ENCODE measurements around the gene PRKCB.
"Not testable (repeated sequence)": the region's sequence is repeated elsewhere in the genome, so short reads cannot be mapped to it uniquely, and the experiment has no call there.

PRKCB gene

DNA sequence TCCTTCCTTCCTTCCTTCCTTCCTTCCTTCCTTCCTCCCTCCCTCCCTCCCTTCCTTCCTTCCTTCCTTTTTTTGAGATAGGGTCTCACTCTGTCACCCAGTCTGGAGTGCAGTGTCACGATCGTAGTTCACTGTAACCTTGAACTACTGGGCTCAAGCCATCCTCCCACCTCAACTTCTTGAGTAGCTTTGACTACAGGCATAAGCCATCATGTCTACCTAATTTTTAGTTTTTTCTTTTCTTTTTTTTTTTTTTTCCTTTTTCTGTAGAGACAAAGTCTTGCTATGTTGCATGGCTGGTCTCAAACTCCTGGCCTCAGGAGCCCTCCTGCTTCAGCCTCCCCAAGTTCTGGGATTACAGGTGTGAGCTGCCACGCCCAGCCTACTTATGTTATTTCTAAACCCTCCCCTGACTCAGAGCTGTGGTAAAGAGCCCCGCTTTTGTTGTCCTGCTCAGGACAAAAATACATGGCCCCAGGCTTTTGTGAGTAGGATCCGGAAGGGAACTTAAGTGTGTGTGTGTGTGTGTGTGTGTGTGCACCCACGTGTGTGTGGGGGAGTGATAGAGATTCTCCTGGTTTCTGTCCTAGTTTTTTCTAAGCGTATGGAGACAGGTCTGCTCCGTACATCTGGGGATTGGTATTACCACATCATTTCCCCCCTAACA is 67.1 kb downstream of the PRKCB start:
- no peak for DNase-seq (ENCODE audit: low spot score)

GRCh38 chr16:23905027-23905426 is 69.2 kb downstream of the PRKCB start:
- DNase-seq (ENCODE audit: low spot score): no peak

- no peak for DNase-seq (ENCODE audit: low spot score)
Observed at GRCh38 chr16:23907457-23907902, 71.7 kb downstream of the PRKCB start.

DNA sequence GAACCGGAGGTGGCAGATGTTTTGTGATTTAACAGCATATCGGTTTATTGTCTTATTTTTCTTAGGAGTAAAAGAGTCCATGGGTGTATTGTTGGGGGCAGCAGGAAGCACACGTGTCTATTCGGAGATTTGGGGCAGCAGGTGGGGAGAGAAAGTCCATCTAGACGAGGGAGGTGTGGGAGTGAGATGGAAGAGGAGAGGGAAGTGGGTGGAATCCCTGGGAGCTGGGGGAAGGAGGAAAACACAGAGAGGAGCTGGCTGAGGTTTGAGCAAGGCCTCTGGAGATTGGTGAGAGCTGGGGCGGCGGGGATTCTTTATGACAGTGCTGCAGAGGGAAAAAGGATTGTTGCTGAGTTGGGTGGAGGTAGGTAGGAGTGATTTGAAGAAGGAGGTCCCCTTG is 72.1 kb downstream of the PRKCB start:
- DNase-seq (ENCODE audit: low spot score): no peak

GRCh38 chr16:23908790-23909189 is 73.0 kb downstream of the PRKCB start:
- no peak for DNase-seq (ENCODE audit: low spot score)

- DNase-seq (ENCODE audit: low spot score): no peak
Observed at GRCh38 chr16:23909792-23910418, 74.1 kb downstream of the PRKCB start.

GRCh38 chr16:23914946-23915530 is 79.3 kb downstream of the PRKCB start:
- DNase-seq (ENCODE audit: low spot score): no peak

GRCh38 chr16:23916552-23916951 is 80.8 kb downstream of the PRKCB start:
- DNase-seq (ENCODE audit: low spot score): not testable (repeated sequence)

DNA sequence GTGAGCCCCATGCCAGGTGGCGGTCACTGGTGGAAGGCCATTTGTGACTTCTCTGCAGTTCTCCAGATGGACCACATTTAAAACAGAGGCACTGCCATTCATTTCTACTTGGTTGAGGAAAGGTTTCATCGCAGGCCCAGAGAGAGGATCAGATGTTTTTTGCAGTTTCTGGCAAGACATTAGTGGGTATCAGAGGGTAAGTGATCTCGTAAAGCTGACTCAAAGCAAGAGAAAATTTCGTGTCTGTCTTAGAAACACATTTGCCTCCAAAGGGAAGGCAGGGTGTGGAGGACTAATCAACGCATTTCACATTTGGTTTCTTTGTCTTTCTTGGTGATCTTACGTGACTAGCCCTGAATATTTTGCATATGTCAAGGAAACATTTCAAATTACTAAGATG is 81.8 kb downstream of the PRKCB start:
- peak; percentile 71 for DNase-seq (ENCODE audit: low spot score)

- no peak for DNase-seq (ENCODE audit: low spot score)
Observed at GRCh38 chr16:23920446-23920845, 84.7 kb downstream of the PRKCB start.

DNA sequence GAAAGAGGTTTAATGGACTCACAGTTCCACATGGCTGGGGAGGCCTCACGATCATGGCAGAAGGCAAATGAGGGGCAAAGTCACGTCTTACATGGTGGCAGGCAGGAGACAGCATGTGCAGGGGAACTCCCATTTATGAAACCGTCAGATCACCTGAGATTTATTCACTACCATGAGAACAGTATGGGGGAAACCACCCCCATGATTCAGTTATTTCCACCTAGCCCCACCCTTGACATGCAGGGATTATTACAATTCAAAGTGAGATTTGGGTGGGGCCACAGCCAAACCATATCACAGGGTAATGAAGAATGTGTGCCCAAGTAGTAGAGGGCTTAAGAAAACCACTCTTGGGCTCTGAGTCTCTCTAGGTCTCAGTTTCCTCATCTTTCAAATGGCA is 85.1 kb downstream of the PRKCB start:
- DNase-seq (ENCODE audit: low spot score): peak; percentile 13

DNA sequence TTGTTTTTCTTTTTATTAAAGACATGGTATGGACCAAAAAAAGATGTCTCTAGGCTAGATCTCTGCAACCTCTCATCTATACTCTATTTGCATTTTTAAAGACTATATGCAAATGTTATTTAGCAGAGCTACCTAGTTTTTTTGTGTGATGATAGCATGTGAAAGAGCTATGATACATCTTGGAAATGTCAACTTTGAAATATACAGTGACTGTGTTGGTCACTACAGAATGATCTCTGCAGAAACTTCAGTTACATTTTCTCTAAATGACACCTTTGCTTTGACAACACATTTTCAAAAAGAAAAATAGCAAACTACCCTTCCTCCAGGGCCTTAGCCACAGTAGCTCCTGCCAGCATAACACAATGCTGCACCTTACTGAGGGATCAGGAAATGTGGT is 86.6 kb downstream of the PRKCB start:
- peak; percentile 17 for DNase-seq (ENCODE audit: low spot score)

GRCh38 chr16:23924128-23924527 is 88.3 kb downstream of the PRKCB start:
- peak; percentile 42 for DNase-seq (ENCODE audit: low spot score)

DNA sequence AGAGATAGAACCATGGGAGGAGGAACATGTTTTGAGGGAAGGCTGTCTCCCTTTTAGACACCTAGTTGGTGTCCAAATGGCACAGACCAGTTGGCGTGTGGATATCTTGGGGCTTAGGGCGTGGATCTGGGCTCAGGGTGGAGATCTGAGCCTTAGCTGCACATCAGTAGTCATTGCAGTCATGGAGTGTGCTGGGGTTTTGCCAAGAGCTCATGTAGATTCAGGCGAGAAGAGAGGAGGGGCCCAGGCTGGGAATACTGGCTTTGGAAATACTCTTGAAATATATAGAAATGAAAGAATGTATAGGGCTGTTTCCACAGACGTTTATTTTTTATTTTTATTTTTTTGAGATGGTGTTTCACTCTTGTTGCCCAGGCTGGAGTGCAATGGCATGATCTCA is 92.0 kb downstream of the PRKCB start:
- no peak for DNase-seq (ENCODE audit: low spot score)

DNA sequence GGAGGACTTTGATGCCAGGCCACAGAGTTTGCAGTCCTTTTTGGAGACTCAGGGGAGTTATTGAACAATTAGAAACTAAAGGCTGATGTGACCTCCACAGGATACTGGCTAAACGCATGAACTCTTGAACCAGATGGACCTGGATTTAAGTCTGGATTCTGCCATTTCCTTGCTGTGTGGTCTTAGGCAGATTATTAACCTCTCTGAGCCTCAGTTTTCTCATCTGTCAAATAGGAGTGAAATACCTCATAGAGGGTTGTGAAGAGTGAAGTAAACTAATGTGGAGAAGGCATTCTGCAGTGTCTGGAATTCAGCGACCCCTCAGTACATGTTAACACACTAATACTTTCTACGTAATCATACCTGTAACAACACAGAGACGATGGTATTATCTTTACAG is 93.5 kb downstream of the PRKCB start:
- DNase-seq (ENCODE audit: low spot score): no peak

DNA sequence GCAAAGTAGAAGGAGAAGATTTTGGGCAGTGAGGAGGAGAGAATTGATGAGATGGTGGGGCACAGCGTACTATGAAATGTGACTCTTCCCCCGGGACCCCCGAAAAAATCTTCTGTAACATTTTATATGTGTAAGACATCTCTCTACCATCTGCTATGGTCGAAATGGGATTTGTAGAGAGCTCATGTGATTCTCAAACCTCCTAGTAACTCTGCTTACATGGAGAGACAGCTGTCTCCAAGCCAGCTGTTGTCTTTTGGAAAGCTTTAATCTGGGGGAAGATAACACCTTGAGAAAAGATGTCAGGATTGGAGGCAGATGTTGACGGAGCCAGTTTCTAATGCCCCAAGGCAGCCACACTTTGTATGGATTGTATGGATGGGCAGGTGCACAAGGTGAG is 94.1 kb downstream of the PRKCB start:
- no peak for DNase-seq (ENCODE audit: low spot score)

- DNase-seq (ENCODE audit: low spot score): no peak
Observed at GRCh38 chr16:23930791-23931190, 95.0 kb downstream of the PRKCB start.

- no peak for DNase-seq (ENCODE audit: low spot score)
Observed at GRCh38 chr16:23931199-23931598, 95.4 kb downstream of the PRKCB start.

GRCh38 chr16:23933650-23934049 is 97.9 kb downstream of the PRKCB start:
- not testable (repeated sequence) for DNase-seq (ENCODE audit: low spot score)

- DNase-seq (ENCODE audit: low spot score): no peak
Observed at GRCh38 chr16:23934610-23935236, 98.9 kb downstream of the PRKCB start.

- DNase-seq (ENCODE audit: low spot score): no peak
Observed at GRCh38 chr16:23940111-23940510, 104.3 kb downstream of the PRKCB start.

DNA sequence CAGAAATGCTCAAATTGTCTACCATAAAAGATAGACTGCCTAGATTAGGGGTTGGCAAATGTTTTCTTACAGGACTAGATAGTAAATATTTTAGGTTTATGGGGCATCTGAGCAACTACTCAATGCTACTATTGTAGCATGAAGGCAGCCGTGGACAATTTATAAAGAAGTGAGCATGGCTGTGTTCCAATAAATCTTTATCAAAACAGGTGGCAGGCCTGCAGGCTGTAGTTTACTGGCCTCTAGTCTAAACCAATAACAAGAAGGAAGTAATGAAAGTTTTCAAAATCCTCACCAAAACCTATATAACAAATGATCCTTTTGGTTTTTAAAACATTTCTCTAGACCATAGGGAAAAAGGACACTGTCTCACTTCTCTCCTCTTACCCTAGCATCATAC is 105.2 kb downstream of the PRKCB start:
- no peak for DNase-seq (ENCODE audit: low spot score)

DNA sequence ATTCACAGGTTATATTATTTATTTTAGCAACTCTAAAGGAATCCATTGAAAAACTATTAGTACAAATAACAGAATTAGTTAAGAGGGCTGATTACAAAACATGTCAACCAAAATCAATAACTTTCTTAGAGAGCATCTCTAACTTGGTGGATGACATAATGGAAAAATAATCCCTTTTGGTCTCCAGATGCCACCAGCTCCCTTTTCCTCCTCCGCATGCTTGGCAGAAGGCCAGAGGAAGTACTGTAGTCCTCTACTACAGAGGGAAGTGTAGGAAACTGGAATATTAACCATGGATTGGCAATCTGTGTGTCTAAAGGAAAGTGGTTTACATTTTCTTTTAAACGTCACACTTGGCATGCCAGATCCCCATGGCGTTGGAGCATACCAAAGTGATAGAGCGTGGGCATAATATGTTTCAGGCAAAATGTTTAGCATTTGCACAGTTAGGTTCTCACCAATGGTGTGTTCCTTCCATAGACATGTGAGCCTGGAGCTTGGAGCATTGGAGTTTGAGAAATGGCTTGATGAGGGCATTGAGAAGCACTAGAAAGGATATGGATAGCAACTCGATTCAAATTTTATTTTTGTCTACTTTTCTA is 106.3 kb downstream of the PRKCB start:
- no peak for DNase-seq (ENCODE audit: low spot score)

Data from activated CD4-positive, alpha-beta T cell treated with anti-CD3 and anti-CD28 coated beads, Interleukin-2, Interleukin-4, amounts not matched to agents 100 ng/mL and 50 ng/mL, durations not matched to agents 16 hours and 8 hours (primary cell).